C4-2B (cell line): ENCODE results near the gene LIN7C.

Source experiments
- ZFX ChIP-seq: fragments of 450-650 bp; IDR thresholded peaks from 2 replicates; pipeline ENCODE4 v1.6.1; 2017
- TF ChIP-seq, protein P1 (sequence below): fragments of 450-650 bp; conservative IDR thresholded peaks from 2 replicates; pipeline ENCODE4 v1.5.1; 2017; ENCODE audit warnings: mild to moderate bottlenecking

DNA sequence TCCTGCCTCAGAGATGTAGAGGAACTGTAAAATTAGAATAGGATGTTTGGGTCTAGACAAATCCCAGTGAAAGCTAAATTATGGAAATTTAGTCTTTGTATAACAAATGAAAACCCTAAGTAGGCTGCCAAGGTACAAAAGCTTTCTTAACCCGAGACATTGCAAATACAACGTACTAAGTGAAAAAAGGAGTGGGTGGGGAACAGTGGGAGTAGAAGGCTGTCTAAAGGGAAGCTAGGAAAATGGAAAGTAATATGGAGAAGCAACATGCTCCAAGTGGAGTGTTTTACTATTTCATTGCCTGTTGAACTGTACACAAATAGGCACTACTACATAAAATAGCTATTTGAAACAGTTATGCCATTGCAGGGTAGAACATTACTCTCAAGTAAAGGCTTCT lies 6.8 kb upstream of the LIN7C start:
- TF ChIP-seq, protein P1, sequence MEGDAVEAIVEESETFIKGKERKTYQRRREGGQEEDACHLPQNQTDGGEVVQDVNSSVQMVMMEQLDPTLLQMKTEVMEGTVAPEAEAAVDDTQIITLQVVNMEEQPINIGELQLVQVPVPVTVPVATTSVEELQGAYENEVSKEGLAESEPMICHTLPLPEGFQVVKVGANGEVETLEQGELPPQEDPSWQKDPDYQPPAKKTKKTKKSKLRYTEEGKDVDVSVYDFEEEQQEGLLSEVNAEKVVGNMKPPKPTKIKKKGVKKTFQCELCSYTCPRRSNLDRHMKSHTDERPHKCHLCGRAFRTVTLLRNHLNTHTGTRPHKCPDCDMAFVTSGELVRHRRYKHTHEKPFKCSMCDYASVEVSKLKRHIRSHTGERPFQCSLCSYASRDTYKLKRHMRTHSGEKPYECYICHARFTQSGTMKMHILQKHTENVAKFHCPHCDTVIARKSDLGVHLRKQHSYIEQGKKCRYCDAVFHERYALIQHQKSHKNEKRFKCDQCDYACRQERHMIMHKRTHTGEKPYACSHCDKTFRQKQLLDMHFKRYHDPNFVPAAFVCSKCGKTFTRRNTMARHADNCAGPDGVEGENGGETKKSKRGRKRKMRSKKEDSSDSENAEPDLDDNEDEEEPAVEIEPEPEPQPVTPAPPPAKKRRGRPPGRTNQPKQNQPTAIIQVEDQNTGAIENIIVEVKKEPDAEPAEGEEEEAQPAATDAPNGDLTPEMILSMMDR = no peak
- no peak for TF ChIP-seq ZFX
